NB4 (cell line): ENCODE results near the gene IL34.

Experiments
- CTCF ChIP-seq: IDR thresholded peaks from one replicate; pipeline ENCODE4 v1.5.1; 2012; ENCODE audit warnings: low read depth, low read length
- POLR2A ChIP-seq: IDR thresholded peaks from 2 replicates; pipeline ENCODE4 v1.6.1; 2011; ENCODE audit warnings: mild to moderate bottlenecking; ENCODE audit not compliant: insufficient read length; ENCODE audit errors: extremely low read depth

GRCh38 chr16:70632273-70632672, 14.1 kb upstream of the IL34 start:
- TF ChIP-seq POLR2A, result no peak
- no peak for TF ChIP-seq CTCF
